C4-2B (cell line): ENCODE data around the gene SNTG2.

Experiments used
- H3K27ac ChIP-seq: fragments of 450-650 bp; 2 replicates; pipeline ENCODE4 v1.5.1; 2017
- ZFX ChIP-seq: fragments of 450-650 bp; IDR thresholded peaks from 2 replicates; pipeline ENCODE4 v1.6.1; 2017
- TF ChIP-seq, protein P1 (sequence below): fragments of 450-650 bp; conservative IDR thresholded peaks from 2 replicates; pipeline ENCODE4 v1.5.1; 2017; ENCODE audit warnings: mild to moderate bottlenecking

Gene SNTG2

DNA sequence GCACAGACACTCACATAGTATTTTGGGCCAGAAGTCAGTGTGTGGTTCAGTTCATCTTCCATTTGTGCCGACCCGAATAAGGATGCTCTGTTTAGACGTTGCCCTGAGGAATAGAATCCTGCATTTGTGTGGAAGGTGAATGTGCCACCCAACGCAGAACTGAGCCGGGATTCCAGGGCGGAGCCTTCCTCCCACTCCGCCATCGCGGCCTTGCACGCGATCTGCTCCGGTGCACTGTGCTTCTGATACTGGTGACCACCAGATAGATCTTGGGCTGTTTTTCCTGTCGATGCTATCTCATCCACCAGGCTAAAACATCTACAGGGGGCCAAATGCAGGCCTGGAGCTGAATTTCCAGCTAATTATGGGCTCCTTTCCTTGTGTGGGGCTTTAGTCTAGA is 29.6 kb upstream of the SNTG2 start:
- no peak for TF ChIP-seq ZFX
- H3K27ac ChIP-seq, result no peak overlapping the region

DNA sequence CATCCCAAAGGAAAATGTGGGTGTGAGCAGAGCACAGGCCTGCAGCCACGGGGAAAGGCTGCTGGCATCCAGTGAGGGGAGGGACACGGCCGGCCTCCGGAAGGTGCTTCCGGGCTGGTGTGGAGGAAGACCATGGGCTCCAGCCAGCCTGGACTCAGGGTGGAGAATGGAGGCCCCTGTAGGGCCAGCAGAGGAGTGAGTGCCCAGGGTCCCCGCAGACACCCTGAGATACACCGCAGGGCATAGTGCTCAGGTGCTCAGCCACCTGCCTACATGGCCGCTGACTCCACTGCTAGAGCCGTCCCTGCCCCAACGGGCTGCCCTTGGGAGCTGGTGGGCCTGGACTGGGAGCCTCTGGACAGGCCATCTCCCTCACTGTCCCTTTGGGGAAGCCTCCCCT is 28.5 kb upstream of the SNTG2 start:
- H3K27ac ChIP-seq, result no peak overlapping the region
- TF ChIP-seq ZFX, result no peak
- TF ChIP-seq, protein P1, sequence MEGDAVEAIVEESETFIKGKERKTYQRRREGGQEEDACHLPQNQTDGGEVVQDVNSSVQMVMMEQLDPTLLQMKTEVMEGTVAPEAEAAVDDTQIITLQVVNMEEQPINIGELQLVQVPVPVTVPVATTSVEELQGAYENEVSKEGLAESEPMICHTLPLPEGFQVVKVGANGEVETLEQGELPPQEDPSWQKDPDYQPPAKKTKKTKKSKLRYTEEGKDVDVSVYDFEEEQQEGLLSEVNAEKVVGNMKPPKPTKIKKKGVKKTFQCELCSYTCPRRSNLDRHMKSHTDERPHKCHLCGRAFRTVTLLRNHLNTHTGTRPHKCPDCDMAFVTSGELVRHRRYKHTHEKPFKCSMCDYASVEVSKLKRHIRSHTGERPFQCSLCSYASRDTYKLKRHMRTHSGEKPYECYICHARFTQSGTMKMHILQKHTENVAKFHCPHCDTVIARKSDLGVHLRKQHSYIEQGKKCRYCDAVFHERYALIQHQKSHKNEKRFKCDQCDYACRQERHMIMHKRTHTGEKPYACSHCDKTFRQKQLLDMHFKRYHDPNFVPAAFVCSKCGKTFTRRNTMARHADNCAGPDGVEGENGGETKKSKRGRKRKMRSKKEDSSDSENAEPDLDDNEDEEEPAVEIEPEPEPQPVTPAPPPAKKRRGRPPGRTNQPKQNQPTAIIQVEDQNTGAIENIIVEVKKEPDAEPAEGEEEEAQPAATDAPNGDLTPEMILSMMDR, result no peak

DNA sequence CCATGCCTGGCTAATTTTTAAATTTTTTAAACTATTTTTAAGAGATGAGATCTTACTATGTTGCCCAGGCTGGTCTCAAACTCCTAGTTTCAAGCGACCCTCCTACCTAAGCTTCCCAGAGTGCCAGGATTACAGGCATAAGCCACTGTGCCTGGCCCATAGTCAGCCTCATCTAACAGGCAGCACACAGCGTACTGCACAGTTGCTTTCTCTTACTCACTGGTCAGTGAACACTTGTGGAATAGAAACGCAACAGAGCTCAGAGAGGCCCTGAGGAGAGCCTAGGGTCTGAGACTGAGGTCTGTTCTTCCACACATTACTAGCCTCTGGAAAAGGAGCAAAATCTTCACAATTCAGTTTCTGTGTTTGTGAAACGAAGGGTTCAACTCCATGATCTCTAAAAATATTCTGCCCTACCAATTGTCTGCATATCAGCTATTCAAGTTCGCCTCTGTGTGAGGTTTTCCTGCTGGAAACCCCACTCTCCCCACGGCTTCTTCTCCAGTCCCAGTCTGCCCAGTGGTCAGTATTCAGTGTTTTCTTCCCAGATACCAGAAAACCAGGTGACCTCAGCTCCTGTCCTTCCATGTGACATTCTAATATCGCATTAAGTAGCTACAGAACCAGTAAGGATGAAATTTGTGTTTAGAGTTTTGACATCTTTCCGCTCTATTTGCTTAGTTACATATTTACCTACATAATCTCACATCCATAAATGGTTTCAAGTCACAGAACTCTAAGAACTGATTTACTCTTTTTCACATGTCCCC is 26.6 kb upstream of the SNTG2 start:
- TF ChIP-seq, protein P1, result no peak
- no peak for TF ChIP-seq ZFX
- H3K27ac ChIP-seq, result no peak overlapping the region

DNA sequence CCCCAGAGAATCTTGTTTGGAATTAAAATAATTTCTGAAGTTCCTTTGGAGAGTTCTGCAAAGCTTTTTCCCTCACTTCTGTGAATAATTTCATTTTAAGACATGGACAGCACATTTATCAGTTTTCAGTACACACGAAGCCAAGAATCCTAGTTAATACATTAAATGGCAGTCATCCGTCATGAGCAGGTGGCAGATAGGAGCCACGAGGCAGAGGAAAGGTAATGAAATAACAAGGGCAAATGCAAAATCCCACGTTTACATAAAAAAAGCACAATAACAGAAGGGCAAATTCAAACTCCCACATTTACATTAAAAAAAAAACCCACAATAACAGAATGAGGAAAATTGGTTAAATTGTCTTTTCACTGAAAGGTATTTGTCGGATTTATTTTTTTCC is 25.9 kb upstream of the SNTG2 start:
- TF ChIP-seq, protein P1, result no peak

DNA sequence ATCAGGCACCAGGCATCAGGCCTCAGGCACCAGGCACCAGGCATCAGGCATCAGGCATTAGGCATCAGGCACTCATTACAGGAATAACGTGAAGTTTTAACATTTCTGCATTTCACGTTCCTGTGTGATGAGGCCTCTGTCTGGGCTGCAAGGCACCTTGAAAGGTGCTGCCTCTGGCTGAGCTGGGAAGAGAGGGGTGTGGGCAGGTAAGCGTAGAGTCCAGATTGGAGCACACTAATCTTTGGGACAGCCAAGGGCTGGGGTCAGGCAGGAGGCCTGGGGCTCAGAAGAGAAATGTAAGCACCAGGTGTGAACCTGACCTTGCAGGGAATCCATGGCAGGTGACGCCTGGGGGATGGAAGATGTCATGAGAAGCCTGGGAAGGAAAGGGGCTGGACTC is 25.3 kb upstream of the SNTG2 start:
- TF ChIP-seq, protein P1, result no peak
- TF ChIP-seq ZFX, result no peak
- no peak overlapping the region for H3K27ac ChIP-seq

More for the DNA sequence above, 25.9 kb upstream of the SNTG2 start:
- H3K27ac ChIP-seq, result no peak overlapping the region

DNA sequence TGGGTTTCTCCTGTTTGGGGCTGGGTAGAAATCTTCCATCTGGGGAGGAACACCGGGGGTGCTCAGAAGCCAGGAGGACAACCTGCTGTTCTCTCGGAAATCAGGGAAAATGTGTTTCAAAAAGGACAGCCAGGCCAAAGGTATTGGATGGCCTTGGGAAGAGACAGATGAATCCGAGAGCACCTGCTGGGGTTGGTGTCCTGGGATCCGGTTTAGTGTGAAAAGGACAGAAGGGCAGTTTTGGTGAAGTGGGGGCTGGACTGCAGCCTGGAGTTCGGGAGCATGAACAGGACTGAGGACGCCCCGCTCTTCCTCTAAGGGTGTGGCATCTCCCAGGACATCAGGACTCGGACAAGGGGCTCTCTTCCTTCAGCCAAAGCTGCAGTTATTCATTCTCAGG is 24.9 kb upstream of the SNTG2 start:
- H3K27ac ChIP-seq, result no peak overlapping the region
- no peak for TF ChIP-seq ZFX
- TF ChIP-seq, protein P1, result no peak

DNA sequence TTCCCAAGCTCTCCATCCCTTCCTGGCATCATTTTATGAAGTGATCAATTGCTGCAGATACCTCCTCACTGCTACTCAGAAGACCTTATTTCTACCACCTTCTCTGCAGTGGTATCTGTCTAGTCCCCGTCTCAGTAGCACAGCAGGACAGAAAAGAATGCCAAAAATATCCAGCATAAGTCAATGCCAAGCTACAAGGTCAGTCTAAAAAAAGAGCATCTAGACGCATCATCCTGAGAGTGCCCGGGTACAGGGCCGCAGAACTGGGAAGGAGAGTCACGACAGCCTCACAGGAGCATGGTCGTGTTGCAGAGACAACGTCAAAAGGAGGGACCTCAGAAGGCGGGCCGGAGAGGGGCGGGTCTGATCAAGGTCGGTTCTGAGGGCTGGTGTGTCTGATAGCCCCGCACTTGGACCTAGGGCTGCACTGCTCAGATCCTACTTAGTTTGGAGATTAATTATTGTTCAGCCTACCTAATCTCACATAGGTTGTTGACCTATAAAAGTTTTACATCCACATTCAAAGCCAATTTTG is 24.3 kb upstream of the SNTG2 start:
- no peak overlapping the region for H3K27ac ChIP-seq
- TF ChIP-seq ZFX, result no peak
- TF ChIP-seq, protein P1, result no peak

DNA sequence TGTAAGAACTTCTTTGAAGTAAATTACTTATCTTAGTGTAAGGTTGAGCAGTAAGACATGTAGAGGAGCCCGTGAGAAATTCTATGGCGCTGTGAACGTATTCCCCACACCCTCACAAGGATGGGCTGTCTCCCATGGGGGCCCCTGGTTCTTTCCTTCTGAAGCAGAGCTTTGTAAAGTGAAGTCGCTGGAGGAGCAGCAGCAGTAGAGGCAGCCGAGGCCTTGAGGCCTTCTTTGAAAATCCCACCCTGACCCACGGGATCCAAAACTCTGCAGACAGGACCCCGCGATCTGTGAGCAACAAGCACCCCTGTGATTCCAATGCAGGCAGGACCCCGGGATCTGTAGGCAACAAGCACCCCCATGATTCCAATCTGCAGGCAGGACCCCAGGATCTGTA is 23.8 kb upstream of the SNTG2 start:
- no peak for TF ChIP-seq ZFX
- H3K27ac ChIP-seq, result no peak overlapping the region
